NCI-H526 treated with DMSO at 0.1 percent for 48 hours (cell line): ENCODE data around the gene KLHL21.

Experiments used
- DNase-seq: peaks from one replicate; lab custom pipeline; 2025; lab: John Stamatoyannopoulos, UW

Gene KLHL21

DNA sequence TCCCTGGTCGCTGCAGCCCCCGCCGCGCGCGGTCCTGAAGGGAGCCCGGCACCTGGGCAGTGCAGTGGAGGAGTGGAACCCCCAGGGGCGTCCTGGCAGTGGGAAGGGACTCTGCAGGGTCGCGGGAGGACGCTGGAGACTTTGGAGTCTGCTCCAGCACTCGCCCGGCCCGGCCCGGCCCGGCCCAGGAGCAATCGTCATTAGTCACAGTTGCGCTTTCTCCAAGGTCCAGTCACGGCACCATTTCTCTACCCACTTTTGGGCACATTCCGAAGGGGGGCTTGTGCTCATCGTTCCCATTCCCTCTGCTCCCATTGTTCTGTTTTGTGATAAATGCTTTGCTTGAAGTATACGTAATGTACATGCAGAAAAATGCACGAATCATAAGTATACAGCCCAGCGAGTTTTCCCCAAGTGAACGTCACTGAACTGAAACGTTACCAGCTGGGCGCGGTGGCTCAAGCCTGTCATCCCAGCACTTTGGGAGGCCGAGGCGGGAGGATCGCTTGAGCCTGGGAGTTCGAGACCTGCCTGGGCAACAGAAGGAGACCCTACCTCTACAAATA is 23.0 kb upstream of the KLHL21 start:
- DNase-seq, result no peak

DNA sequence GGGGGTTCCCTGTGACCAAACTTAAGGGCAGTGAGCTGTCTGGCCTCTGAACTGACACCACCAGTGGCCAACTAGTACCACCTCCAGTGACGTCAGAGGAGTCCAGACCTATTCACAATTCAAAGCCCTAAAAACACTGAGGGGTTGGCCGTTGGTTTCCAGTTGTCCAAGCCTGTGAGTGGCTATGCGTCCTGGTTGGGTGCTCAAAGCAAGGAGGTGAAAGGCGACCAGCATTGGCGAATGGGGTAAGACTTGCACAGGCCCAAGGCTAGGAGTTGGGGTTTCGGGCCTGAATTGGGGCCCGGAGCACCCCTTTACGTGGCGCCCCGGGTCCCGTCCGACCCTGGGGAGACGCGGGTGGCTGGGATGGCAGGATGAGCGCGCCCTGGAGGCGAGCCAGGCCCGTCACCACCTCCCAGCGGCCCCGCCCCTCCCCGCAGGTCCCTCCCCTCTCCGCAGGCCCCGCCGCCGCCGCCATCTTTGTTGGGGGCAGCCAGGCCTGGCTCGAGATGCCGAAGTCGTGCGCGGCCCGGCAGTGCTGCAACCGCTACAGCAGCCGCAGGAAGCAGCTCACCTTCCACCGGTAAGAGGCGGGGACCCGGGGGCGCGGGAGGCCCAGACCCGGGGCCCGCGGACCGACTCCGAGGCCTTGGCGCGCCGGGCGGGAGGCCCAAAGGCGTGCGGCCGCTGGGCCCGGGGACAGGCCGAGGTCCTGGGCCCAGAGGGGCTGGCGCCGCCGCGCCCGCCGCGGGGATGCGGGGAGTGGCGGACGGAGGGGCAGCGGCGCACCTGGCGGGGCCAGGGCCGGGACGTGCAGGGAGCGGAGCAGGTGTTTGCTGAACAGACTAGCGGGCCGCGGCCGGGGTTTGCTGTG is 22.3 kb upstream of the KLHL21 start, which contains the start of gene THAP3:
Gene THAP3 (plus strand): TSS at position 159 of the 874 bp plus-strand sequence. CDS start 351 bp downstream, at position 510.
- DNase-seq, result peak; percentile 65

DNA sequence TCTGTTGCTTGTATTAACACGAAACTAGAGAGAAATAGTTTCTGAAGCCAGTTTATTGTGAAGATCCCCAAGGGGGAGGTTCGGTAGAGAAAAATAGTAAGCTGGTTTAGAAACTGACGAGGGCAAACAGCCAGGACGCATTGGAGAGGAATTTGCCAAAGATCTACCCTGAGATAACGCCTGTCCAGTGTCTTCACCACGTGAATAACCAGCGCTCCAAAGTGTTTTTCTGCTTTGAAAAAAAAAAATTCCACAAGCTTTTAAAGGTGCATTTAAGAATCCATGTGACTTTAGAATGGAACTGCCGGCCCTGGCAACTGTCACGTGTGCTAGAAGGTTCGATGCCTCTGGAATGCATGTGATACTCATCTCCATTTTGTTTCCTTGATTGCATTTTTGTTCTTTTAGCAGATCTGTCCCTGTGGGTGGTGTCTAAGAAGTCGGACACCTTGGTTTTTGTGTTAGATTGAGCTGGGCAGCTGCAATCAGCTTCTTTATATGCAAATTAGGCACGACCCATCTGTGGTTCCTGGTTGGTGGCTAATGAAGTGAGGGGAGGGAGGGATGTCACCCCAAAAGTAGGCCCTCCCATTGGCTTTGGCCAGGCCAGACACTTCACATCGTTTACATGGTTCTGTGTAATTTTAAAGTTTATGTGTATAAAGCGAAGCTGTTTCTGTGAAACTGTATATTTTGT is 20.7 kb upstream of the KLHL21 start:
- DNase-seq, result no peak

DNA sequence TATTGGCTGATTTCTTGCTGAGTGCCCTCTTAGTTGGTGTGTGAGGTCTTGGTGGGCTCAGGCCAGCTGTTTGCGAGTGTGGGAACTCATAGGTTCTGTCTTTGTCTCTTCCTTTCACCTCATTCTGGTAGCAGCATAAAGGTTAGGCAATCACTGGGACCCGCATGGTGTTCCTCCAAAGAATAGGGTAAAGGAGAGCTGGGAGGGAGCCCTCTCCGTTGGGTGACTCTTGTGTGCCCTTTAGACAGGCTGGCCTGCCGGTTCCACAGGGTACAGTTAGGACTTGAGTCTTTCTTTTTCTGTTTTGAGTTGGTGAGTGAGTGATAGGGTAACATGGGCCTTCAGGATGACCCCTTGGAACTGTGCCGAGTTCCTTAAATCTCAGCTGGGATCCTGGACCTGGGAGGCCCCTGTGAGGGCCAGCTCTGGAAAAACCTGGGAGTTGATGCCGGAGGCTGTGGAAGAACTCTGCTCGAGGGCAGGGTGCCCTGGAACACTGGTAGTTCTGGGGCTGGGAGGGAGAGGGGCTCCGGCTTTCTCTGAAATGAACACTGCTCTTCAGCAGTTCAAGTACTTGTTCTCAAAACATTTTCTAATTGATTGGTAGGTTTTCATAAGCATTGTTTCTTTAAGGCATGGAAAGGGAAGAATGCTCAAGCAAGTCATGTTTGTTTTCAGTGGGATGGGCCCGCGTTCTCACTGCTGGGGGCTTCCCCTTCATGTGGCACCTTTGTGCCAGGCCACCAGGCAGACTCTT is 19.9 kb upstream of the KLHL21 start:
- DNase-seq, result no peak

DNA sequence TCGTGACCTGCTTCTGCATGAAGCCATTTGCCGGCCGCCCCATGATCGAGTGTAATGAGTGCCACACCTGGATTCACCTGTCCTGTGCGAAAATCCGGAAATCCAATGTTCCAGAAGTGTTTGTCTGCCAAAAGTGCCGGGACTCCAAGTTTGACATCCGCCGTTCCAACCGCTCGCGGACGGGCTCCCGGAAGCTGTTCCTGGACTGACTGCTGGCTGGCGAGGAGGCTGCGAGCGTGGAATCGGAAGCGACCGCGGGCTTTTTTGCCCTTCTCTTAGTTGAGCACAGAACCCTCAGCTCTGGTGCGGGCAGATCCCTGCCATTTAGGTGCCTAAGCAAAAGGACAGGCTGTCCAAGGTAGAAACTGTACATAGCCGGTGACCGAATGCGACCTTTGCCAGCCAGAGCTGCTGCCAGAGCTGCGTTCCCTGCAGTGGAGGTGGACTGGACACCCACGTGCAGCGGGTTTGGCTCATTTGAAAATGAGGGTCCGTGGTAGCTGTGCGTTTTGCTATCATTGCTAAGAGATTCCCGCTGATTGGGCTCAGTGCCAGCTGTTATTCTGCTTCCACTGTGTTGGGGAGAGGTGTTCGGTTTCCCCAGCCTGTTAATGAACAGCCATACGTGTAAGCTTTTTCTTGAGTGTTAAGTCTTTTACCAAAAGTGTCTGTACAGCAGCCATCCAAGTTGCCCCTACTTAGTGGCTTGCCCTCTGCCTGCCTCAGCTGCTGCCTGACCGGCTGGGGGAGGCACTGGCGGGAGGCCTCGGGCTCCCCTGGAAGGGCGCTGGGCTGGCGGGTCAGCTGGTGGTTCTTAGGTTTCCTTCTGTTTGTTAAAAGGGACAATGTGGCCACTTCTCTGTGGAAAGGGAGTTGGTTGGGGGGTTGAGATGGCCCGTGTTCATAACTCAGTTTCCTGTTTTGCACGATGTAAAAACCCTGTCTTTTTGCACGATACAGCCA is 19.0 kb upstream of the KLHL21 start:
- DNase-seq, result no peak

DNA sequence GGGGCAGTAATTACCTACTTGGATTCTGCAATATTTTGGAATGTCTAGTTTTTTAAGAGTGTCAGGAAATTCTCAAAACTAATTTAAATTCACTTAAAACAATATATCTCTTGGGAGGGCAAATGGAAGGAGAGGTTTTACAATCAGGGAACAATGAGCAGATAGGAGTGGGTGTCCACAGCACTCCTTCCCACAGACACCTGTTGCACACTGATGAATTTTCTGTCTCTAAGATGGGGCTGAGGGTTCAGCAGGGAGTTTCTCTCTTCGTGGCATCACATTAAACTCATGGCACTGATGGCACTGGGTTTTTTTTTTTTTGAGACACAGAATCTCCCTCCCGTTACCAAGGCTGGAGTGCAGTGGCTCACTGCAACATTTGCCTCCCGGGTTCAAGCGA is 16.4 kb upstream of the KLHL21 start:
- no peak for DNase-seq

DNA sequence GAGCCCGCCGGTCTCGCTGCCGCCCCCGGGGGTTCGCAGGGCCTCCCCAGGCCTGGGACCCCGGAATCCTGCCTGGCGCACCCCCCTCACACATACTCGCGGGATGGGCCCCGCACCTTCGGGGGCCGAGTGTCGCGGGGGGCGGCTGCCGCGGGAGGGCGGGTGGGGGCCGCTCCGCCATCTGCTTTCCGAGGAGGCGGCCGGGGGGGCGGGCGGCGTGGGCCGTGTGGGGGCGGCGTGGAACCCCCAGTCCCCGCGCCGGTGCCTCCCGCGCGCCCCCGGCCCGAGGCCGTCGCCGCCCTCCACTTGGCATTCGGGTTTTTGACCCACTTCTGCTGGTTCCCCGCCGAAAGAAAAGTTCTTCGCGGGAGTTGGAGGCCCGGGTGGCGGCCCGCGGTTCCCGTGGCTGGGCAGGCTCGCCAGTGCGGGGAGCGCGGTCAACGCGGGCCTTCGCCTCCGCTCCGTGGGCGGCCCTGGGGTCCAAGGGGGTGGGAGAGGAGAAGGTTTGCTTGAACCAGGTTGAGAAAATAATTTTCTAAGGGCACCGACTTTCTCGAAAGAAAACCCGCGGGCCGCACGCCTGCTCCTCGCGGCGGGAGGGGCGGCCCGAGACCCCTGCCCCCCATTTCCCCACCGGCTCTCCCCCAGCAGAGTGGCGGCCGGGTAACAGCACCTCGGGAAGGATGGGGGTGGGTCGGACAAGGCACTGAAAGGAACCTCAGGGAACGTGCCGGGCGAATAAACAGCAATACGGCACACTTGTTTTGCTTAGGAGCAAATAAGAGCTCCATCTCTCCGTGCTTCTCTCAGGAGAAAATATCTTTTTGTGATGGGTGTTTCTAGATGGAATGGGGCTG is 12.5 kb upstream of the KLHL21 start:
- DNase-seq, result no peak

- DNase-seq, result no peak
These were observed 11.6 kb upstream of the KLHL21 start for GRCh38 chr1:6614019-6614928.

GRCh38 chr1:6613361-6614018 is 10.8 kb upstream of the KLHL21 start, which contains the start of gene PHF13:
Gene PHF13 (plus strand): TSS chr1:6613731. CDS start chr1:6614067, 336 bp downstream.
- DNase-seq, result peak; percentile 98

DNA sequence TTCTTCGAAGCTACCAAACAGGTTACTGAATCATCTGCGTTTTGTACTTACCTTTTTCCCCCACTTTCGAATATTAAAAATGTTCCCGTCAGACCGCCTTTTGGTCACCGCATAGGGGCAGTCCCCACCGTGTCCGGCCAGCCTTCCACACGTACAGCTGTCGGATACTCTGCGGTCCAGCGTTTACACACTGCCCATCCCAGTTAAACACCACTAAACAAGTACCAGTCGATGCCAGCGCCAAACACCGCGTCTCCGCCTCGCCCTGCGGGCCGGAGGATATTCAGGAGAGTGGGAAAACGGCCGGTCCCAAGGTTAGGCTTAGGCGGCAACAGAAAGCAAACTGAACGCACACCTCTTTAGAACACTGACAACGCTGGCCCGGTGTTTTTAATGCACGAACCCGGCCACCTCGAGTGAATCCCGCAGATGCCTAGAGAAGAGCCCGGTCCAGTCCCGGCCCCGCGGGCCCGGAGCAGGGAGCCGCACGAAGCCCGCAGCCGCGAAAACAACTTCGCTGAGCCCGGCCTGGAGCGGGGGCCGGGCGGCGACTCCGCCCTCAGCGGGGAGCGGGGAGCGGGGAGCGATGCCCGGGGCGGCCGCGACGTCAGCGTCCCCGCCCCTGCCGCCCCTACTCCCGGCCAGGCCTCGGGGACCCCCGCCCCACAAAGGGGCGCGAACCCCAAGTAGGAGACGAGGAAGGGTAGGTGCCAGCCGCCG is 10.1 kb upstream of the KLHL21 start:
- DNase-seq, result peak; percentile 66

GRCh38 chr1:6603915-6604558 is 1.4 kb upstream of the KLHL21 start:
- no peak for DNase-seq

- peak; percentile 81 for DNase-seq
These were observed 707 bp upstream of the KLHL21 start for GRCh38 chr1:6603238-6603914.

GRCh38 chr1:6601923-6602668 is 573 bp downstream of the KLHL21 start:
- DNase-seq, result no peak

DNA sequence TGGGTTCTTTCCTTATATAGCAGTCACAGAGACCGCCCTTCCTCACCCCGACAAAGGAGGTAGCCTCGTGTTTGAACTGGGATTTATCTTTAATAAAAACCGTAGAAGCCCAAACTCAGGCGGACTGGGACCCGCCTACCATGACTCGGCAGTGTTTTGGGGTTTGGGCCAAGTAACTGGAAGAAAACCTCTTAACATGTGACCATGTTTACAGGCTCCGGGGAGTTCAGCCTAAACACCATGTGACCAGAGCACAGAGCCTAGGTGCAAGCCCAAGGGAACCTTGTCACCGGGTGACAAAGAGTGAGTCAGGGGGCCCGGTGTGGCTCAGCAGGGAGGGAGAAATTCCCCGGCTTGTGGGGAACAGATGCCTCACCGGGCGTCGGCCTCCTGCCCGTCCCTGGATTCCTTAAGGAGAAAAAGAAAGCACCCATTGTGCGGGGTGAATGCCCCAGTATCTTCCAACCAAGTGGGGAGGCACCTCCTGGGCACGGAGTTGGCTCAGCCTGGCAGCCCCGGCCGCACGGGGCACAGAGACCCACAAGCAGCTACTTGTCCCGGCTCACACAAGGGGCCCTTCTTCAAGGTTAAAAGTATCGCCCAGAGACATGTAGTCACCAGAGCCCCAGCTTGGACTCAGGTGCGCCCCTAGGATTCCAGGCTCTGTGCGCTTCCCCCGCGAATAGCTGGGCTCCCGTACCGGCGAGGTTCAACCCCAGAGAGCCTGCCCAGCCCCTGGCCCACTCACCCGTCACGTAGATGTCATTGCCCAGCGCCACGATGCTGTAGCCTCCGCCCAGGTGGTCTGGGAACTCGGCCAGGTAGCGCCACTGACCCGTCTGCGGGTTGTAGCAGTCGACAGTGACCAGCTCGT is 1.4 kb downstream of the KLHL21 start:
- peak; percentile 27 for DNase-seq
